Heart right ventricle (tissue), 16 donors: Measurements from ENCODE around the gene DOCK3. TPM values are rescaled to one million over a fixed set of nuclear protein-coding genes. Genes with fewer than 3 reads are reported as not detected.
A peak's percentile ranks its signal among the peaks of the same experiment; 100 is the strongest.
"Not testable (repeated sequence)": the region's sequence is repeated elsewhere in the genome, so short reads cannot be mapped to it uniquely, and the experiment has no call there.

Source experiments
- ATAC-seq, 8 donors: fragments of 200-7000 bp; cut with Tn5 transposase; one replicate each; pipeline ENCODE4 v1.9.1; 2020; ENCODE audit warnings: mild to moderate bottlenecking in 8 of 8, moderate library complexity in 8 of 8, moderate number of reproducible peaks in 1 of 8
- DNase-seq, 2 donors: peaks; one replicate each; pipeline ENCODE4 v3.0.0-alpha.2; 2020
- H3K27ac ChIP-seq, 10 donors: fragments of 200-600 bp; sonication (generic) in 2 of 10; one replicate each; pipeline versions ENCODE4 v1.5.0 to v1.8.0; 2020 to 2022; ENCODE audit warnings: mild to moderate bottlenecking in 3 of 10
- H3K27me3 ChIP-seq, 7 donors: fragments of 200-600 bp; one replicate each; pipeline ENCODE4 v1.8.0; 2021 to 2022; ENCODE audit warnings: mild to moderate bottlenecking in 2 of 7
- H3K36me3 ChIP-seq, 9 donors: fragments of 200-600 bp; sonication (generic) in 1 of 9; one replicate each; pipeline versions ENCODE4 v1.5.0 to v1.8.0; 2020 to 2022; ENCODE audit warnings: mild to moderate bottlenecking in 2 of 9
- H3K4me1 ChIP-seq, 9 donors: fragments of 200-600 bp; sonication (generic) in 1 of 9; one replicate each; pipeline versions ENCODE4 v1.5.0 to v1.8.0; 2020 to 2022; ENCODE audit warnings: mild to moderate bottlenecking in 4 of 9
- H3K4me3 ChIP-seq, 10 donors: fragments of 200-600 bp; sonication (generic) in 2 of 10; one replicate each; pipeline versions ENCODE4 v1.5.0 to v1.8.0; 2020 to 2022; ENCODE audit warnings: mild to moderate bottlenecking in 7 of 10, moderate library complexity in 2 of 10
- H3K9me3 ChIP-seq, 11 donors: fragments of 200-600 bp in 10 of 11; sonication (generic) in 2 of 11; one replicate each; pipeline versions ENCODE4 v1.5.0 to v1.8.0; 2013 to 2022; ENCODE audit warnings: mild to moderate bottlenecking in 2 of 11, control low read depth in 1 of 11, moderate library complexity in 1 of 11
- CTCF ChIP-seq, 9 donors: fragments of 200-600 bp; sonication (generic) in 2 of 9; IDR thresholded peaks; one replicate each; pipeline versions ENCODE4 v1.5.0 to v1.8.0; 2021 to 2022; ENCODE audit warnings: antibody characterized with exemption in 9 of 9, mild to moderate bottlenecking in 5 of 9, moderate library complexity in 1 of 9
- WGBS, 2 donors: extraction: QIAGEN DNeasy Blood & Tissue Kit; methylation state at CpG; one replicate each; pipeline ENCODE4 v1.1.7; 2013; ENCODE audit warnings: inconsistent platforms in 1 of 2; 5-methylcytosine and 5-hydroxymethylcytosine counted together
- intact Hi-C, 10 donors: fragments of 100-400 bp; cut with DNase I; formaldehyde crosslinking; loops; one replicate each; pipeline versions ENCODE4 v1.11.1 to v1.14.2; 2022
- polyA plus RNA-seq, 2 donors: library from polyadenylated mRNA; stranded (reverse); fragments of 200-250 nt; gene quantifications; one replicate each; pipeline ENCODE4 v1.2.3, GENCODE V29; 2013
- total RNA-seq, 10 donors: library from RNA; stranded (reverse); fragmentation: NEBNext Ultra II Directional in 3 of 10; extraction: Animal tissue kit (Norgen Biotek cat#: 25700) in 3 of 10; gene quantifications; one replicate each; pipeline versions ENCODE4 v1.2.1 to v1.2.4, GENCODE V29; 2021 to 2023
- donor health status: Arrhythmogenic right ventricular cardiomyopathy.
- donor health status: ischemic (EF 13 %, LVEDD 7.1; RV severe dilation, severe dysfunction).
- donor health status: healthy with polysubstance abuse.
- donor health status: DM: no; HTN: yes; CAD: no.
- donor health status: DM: no; HTN: no; CAD: no.
- donor health status: ischemic (EF 25% LVEDD 6.9; RV normal size, moderate dysfunction).
- donor health status: ischemic (EF 25% LVEDD 5.7; RV mildly dilated, moderate dysfunction).
- donor health status: healthy.
- donor health status: DM: yes; HTN: yes; CAD: no.
- donor health status: Ischemic cardiomyopathy.
- donor health status: ischemic (EF 35%, LVEDD 5.7; RV mildly dilated, moderate dysfunction).
- donor health status: nonischemic (EF 11% LVEDD 7.7; RV severe dilation, severe dysfunction).
- donor health status: DM: yes; HTN: yes; CAD: no.
- donor health status: PGD.
- donor health status: ischemic (EF 29% LVEDD 5.4; RV normal size, mild dysfunction).
- donor health status: nonischemic (EF 23%, LVEDD 6.1; RV moderate dilation, normal function).

DOCK3 gene
- total and polyA plus RNA-seq, 12 donors: 1.2 to 6.6 (median 4.7) TPM

DNA sequence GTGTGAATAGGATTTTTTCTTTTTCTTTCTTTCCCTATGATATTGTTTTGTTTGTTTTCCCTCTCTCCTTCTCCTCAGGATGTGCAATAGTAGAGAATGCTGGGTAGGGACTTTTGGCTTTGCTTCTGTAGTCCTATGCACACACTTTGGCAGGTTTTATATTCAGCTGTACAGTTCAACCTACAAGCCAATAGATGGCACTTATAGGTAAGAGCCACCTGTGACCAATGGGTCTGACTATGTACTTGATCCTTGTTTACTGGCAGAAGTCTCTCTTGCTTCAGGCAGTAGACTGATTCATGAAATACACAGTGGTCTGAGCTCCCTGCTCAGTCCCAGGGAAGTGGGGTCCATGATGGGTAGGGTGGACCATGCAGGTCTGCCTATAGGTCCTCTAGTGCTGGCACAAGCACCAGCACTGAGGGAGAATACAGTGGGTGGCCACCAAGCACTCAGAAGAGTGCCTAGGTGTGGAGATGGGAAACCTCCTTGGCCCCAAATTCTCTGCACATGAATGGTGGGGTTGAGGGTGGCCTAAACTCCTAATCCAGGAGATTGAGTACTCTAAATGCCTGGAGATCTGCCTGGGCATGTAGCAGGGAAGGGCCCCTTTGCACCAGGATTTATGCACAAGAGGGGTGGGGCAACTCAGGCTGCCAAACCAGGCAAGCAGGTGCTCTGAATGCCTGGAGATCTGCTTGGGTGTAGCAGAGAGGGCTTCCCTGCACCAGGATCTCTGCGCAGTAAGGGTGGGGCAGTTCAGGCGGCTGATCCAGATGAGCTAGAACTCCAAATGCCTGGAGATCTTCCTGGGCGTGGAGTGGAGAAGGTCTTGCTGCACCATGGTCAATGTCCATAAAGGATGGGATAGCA lies 176.1 kb downstream of the DOCK3 start:
- WGBS, 2 donors: 90 to 91% methylated on average over 3 of the region's 3 CpGs
- intact Hi-C loops: no loop called here
- Histone ChIP-seq H3K36me3 (no peaks in the 10 kb centered on the region), H3K4me1 (no peaks in the 10 kb centered on the region), H3K4me3 (no peak overlapping the region), H3K27me3 (no peaks in the 10 kb centered on the region), H3K9me3 (peaks cover 0 to 41% (median 5%) of the 10 kb centered on the region in 11 donors), H3K27ac (no peak overlapping the region)
- DNase-seq (no peak), ATAC-seq (no peak)
- no peak for TF ChIP-seq CTCF (IDR thresholded peaks at IDR 0.05)

DNA sequence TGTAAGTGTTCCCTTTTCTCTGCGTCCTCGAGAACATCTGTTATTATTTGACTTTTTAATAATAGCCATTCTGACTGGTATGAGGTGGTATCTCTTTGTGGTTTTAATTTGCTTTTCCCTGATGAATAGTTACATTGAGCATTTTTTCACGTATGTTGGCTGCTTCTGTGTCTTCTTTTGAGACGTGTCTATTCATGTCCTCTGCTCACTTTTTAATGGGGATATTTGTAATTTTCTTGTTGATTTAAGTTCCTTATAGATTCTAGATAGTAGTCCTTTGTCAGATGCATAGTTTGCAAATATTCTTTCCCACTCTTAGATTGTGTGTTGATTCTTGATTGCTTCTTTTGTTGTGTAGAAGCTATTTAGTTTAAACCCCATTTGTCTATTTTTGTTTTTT lies 179.2 kb downstream of the DOCK3 start:
- Histone ChIP-seq H3K4me1 (no peaks in the 10 kb centered on the region), H3K27me3 (no peaks in the 10 kb centered on the region), H3K9me3 (peaks cover 0 to 26% (median under 1%) of the 10 kb centered on the region in 11 donors), H3K36me3 (no peaks in the 10 kb centered on the region), H3K4me3 (no peak overlapping the region), H3K27ac (no peak overlapping the region)
- 78 to 85% methylated on average over 4 of the region's 4 CpGs for WGBS, 2 donors
- DNase-seq (no peak), ATAC-seq (no peak)
- no peak for TF ChIP-seq CTCF (IDR thresholded peaks at IDR 0.05)
- intact Hi-C loops: no loop called here

DNA sequence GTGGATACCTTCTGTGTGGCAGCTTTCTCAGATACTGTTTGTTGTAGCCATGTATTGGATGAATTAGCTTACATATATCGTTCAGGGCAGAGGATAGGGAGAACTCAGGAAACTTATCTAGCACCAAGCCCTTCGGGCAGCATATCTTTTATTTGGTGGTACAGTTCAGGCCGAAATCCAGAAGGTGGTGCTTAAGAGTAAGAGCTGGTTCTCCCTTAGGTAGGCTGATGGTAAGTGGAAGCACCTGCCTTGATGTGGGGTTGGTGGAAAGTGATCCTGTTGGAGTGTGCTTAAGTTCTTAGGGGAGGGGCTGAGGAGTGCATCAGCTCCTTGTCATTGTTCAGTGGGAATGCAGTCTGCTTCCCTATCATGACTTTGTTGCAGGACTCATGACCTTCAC lies 187.5 kb downstream of the DOCK3 start:
- no peak for DNase-seq
- H3K4me1 ChIP-seq: no peaks in the 10 kb centered on the region
- H3K4me3 ChIP-seq: no peak overlapping the region
- H3K27me3 ChIP-seq: no peaks in the 10 kb centered on the region
- H3K9me3 ChIP-seq: peaks cover 0 to 22% (median 6%) of the 10 kb centered on the region in 11 donors
- no peaks in the 10 kb centered on the region for H3K36me3 ChIP-seq
- WGBS, 2 donors: 66 to 72% methylated on average over 3 of the region's 3 CpGs
- intact Hi-C loops: no loop called here
- no peak for TF ChIP-seq CTCF (IDR thresholded peaks at IDR 0.05)
- H3K27ac ChIP-seq: no peak overlapping the region
- ATAC-seq: no peak

- ATAC-seq: peak in 2 of 8 donors; percentile 68 to 72
- no peak for TF ChIP-seq CTCF (IDR thresholded peaks at IDR 0.05)
- Histone ChIP-seq H3K4me3 (no peak overlapping the region), H3K9me3 (peaks cover 0 to 10% (median 0%) of the 10 kb centered on the region in 11 donors), H3K4me1 (peaks cover 0 to 19% (median 5%) of the 10 kb centered on the region in 9 donors), H3K27me3 (no peaks in the 10 kb centered on the region), H3K27ac (no peak overlapping the region), H3K36me3 (no peaks in the 10 kb centered on the region)
- intact Hi-C loops: no loop called here
- WGBS, 2 donors: 80 to 81% methylated on average over 3 of the region's 3 CpGs
- no peak for DNase-seq
Observed at GRCh38 chr3:50873376-50874157, 198.8 kb downstream of the DOCK3 start.

- H3K27ac ChIP-seq, H3K36me3 ChIP-seq, H3K27me3 ChIP-seq, intact Hi-C loops, ATAC-seq, H3K9me3 ChIP-seq, H3K4me3 ChIP-seq, DNase-seq: not testable (repeated sequence)
- 51 to 65% methylated on average over 7 of the region's 7 CpGs for WGBS, 2 donors
- peaks cover 0 to 19% (median 5%) of the 10 kb centered on the region in 9 donors for H3K4me1 ChIP-seq
Observed at GRCh38 chr3:50874876-50875275, 200.1 kb downstream of the DOCK3 start.
